ENCODE measurements around the gene OLR1. TPM values are rescaled to one million over a fixed set of nuclear protein-coding genes. Genes with fewer than 3 reads are reported as not detected.

Gene OLR1
- total and polyA plus RNA-seq, 2 of the 4 experiments (the other 2 are of a cell fraction) = 3.2 to 4.1 TPM

DNA sequence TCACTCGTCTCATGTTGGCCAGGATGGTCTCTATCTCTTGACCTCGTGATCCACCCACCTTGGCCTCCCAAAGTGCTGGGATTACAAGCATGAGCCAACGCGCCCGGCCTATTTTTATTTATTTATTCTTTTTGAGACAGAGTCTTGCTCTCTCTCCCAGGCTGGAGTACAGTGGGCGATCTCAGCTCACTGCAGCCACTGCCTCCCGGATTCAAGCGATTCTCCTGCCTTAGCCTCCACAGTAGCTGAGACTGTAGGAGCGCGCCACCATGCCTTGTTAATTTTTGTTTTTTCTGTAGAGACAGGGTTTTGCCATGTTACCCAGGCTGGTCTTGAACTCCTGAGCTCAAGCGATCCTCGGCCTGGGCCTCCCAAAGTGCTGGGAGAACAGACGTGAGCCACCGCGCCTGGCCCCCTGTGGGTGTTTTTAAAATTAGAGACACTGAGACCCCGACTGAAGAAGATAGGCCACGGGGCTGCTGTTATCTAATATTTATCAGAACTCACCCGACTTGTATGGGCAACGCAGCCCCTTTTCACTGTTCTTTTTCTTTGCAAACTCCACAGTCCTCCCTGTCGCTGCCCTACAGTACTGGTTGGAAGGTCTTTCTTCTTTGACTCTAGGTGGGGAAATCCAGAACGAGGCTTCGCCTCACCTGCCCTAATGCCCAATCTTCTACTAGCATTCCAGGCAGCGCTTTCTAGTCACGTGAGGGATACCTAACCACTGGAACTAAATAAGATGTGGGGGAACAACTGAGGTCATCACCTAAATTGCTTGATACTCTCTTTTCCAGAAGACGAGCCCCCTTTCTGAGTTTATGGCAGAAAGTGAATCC is 39.4 kb upstream of the OLR1 start (continued):
- TF ChIP-seq, protein P1, sequence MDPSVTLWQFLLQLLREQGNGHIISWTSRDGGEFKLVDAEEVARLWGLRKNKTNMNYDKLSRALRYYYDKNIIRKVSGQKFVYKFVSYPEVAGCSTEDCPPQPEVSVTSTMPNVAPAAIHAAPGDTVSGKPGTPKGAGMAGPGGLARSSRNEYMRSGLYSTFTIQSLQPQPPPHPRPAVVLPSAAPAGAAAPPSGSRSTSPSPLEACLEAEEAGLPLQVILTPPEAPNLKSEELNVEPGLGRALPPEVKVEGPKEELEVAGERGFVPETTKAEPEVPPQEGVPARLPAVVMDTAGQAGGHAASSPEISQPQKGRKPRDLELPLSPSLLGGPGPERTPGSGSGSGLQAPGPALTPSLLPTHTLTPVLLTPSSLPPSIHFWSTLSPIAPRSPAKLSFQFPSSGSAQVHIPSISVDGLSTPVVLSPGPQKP (IDR thresholded peaks at IDR 0.05; ENCODE audit: borderline replicate concordance, low read depth, low read length) = no peak

DNA sequence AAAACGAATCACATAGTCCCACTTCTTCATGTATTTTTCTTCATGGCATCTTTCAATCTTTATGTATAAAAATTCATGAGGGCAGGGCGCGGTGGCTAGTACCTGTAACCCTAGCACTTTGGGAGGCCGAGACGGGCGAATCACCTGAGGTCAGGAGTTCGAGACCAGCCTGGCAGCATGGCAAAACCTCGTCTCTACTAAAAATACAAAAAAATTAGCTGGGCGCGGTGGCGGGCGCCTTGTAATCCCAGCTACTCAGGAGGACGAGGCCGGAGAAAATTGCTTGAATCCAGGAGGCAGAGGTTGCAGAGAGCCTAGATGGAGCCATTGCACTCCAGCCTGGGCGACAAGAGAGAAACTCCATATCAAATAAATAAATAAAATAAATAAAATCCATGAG is 38.3 kb upstream of the OLR1 start:
- CTCF ChIA-PET = no interaction called here
- no peaks in the 10 kb centered on the region for H3K9me3 ChIP-seq (ENCODE audit: control insufficient read depth, insufficient read depth, low read length)
- H2AK5ac ChIP-seq (ENCODE audit: low read depth, low read length) = no peak overlapping the region
- BruUV-seq (replicated peaks) = no TSS peak
- no peak overlapping the region for H2BK15ac ChIP-seq (ENCODE audit: low read depth, low read length)
- DNase-seq = no peak
- no CpG with 5 or more reads among the region's 15 CpGs for WGBS, 2 experiments (ENCODE audit: extremely low coverage in 2 of 2, insufficient read length in 1 of 2)
- POLR2A ChIA-PET (ENCODE audit: unreplicated experiment) = no interaction called here
- H3K18ac ChIP-seq (ENCODE audit: low read depth, low read length) = no peak overlapping the region
- no peak overlapping the region for H2AK9ac ChIP-seq (replicated peaks; ENCODE audit: low read depth, low read length, poor library complexity)
- no peak overlapping the region for H3K4ac ChIP-seq (ENCODE audit: low read depth, low read length)
- in situ Hi-C loops (cut with MboI; ENCODE audit: low sequenced_read_pairs) = no loop called here
- no peak overlapping the region for H3K4me3 ChIP-seq (ENCODE audit: insufficient read depth, low read depth, low read length)
- no peak overlapping the region for H3K23ac ChIP-seq (ENCODE audit: low read depth, low read length)
- H3K14ac ChIP-seq (replicated peaks; ENCODE audit: low read depth, low read length) = no peak overlapping the region
- H2BK5ac ChIP-seq (ENCODE audit: low read depth, low read length, poor library complexity, severe bottlenecking) = no peak overlapping the region
- H3K4me1 ChIP-seq (ENCODE audit: control insufficient read depth, insufficient read depth, low read length) = peaks cover 5% of the 10 kb centered on the region; the same call in 1 of the 2 replicates
- H3K27me3 ChIP-seq (ENCODE audit: control insufficient read depth, insufficient read depth, low read length) = no peaks in the 10 kb centered on the region
- H3K27ac ChIP-seq (ENCODE audit: insufficient read depth, low read length) = no peak overlapping the region
- no peak overlapping the region for H3K56ac ChIP-seq (ENCODE audit: extremely low read depth, insufficient read depth, low read length)
- no peak overlapping the region for H3K9ac ChIP-seq (ENCODE audit: low read depth, low read length)
- no peak overlapping the region for H3K4me2 ChIP-seq (ENCODE audit: low read depth, low read length)
- H3K9me1 ChIP-seq (ENCODE audit: insufficient read depth, low read length) = peaks cover 7% of the 10 kb centered on the region; the same call in 1 of the 2 replicates
- no peak overlapping the region for H2AFZ ChIP-seq (replicated peaks; ENCODE audit: low read length, poor library complexity)
- no peak overlapping the region for H2BK20ac ChIP-seq (ENCODE audit: low read depth, low read length)
- peaks cover 10% of the 10 kb centered on the region for H4K20me1 ChIP-seq (ENCODE audit: insufficient read depth, low read length)
- H4K5ac ChIP-seq (ENCODE audit: low read depth, low read length) = no peak overlapping the region
- no peak overlapping the region for H2BK120ac ChIP-seq (ENCODE audit: low read depth, low read length)
- intact Hi-C loops (cut with micrococcal nuclease) = loop anchor here (5.0 to 10.0 kb wide), 2 partner anchors 343 to 465 kb away; partner anchors contain the start of gene CLEC2B
- ATAC-seq (ENCODE audit: low read depth) = no peak
- H3K36me3 ChIP-seq (ENCODE audit: control insufficient read depth, insufficient read depth, low read length) = peaks cover 4% of the 10 kb centered on the region
- no peak overlapping the region for H4K8ac ChIP-seq (ENCODE audit: low read depth in 2 of 2, low read length in 2 of 2)
- peaks cover 3 to 15% of the 10 kb centered on the region in 2 experiments; a peak in 3 of 4 replicates for H3K79me1 ChIP-seq (ENCODE audit: low read depth in 1 of 2, low read length in 2 of 2)
- H4K91ac ChIP-seq (ENCODE audit: insufficient read depth, low read depth, low read length) = no peak overlapping the region
- dilution Hi-C loops (cut with HindIII; ENCODE audit: low sequenced_read_pairs, unreplicated experiment) = no loop called here
- TF ChIP-seq, protein P1 (IDR thresholded peaks at IDR 0.05; ENCODE audit: borderline replicate concordance, low read depth, low read length) = no peak
- TF ChIP-seq, protein P2, sequence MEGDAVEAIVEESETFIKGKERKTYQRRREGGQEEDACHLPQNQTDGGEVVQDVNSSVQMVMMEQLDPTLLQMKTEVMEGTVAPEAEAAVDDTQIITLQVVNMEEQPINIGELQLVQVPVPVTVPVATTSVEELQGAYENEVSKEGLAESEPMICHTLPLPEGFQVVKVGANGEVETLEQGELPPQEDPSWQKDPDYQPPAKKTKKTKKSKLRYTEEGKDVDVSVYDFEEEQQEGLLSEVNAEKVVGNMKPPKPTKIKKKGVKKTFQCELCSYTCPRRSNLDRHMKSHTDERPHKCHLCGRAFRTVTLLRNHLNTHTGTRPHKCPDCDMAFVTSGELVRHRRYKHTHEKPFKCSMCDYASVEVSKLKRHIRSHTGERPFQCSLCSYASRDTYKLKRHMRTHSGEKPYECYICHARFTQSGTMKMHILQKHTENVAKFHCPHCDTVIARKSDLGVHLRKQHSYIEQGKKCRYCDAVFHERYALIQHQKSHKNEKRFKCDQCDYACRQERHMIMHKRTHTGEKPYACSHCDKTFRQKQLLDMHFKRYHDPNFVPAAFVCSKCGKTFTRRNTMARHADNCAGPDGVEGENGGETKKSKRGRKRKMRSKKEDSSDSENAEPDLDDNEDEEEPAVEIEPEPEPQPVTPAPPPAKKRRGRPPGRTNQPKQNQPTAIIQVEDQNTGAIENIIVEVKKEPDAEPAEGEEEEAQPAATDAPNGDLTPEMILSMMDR (conservative IDR thresholded peaks at IDR 0.05; ENCODE audit: low read depth, low read length) = no peak
- TF ChIP-seq BHLHE40 (IDR thresholded peaks at IDR 0.05; ENCODE audit: low read depth, low read length) = no peak
- TF ChIP-seq SMC3 (IDR thresholded peaks at IDR 0.05; ENCODE audit: low read depth, low read length) = no peak
- TF ChIP-seq CHD1 (IDR thresholded peaks at IDR 0.05; ENCODE audit: low read depth, low read length) = no peak
- no peak for TF ChIP-seq NFE2L2 (IDR thresholded peaks at IDR 0.05; ENCODE audit: low read depth, low read length)
- TF ChIP-seq RCOR1 (IDR thresholded peaks at IDR 0.05; ENCODE audit: insufficient replicate concordance, low read length) = no peak
- TF ChIP-seq MAZ (IDR thresholded peaks at IDR 0.05; ENCODE audit: borderline replicate concordance, low read depth, low read length) = no peak
- no peak for TF ChIP-seq FOS (IDR thresholded peaks at IDR 0.05; ENCODE audit: low read depth, low read length)
- no peak for TF ChIP-seq CEBPB (IDR thresholded peaks at IDR 0.05; ENCODE audit: low read depth, low read length)
- no peak for TF ChIP-seq RFX5 (IDR thresholded peaks at IDR 0.05; ENCODE audit: low read depth, low read length)

Measured in IMR-90 (cell line).